GM19452 (cell line): ENCODE measurements around the gene TECPR2.
"Not testable (repeated sequence)": the region's sequence is repeated elsewhere in the genome, so short reads cannot be mapped to it uniquely, and the experiment has no call there.

Experiments
- ATAC-seq: cut with Tn5 transposase; IDR thresholded peaks from one replicate; pipeline ENCODE4 v1.9.1; 2021; ENCODE audit not compliant: unreplicated experiment

The TECPR2 gene

GRCh38 chr14:102523569-102524450 lies 161.1 kb downstream of the TECPR2 start:
- no peak for ATAC-seq

- ATAC-seq = peak; percentile 96
Observed at GRCh38 chr14:102524451-102525218, 161.9 kb downstream of the TECPR2 start.

- ATAC-seq = peak; percentile 14
Observed at GRCh38 chr14:102525219-102525928, 162.6 kb downstream of the TECPR2 start.

- no peak for ATAC-seq
Observed at GRCh38 chr14:102525929-102526497, 163.3 kb downstream of the TECPR2 start.

- no peak for ATAC-seq
Observed at GRCh38 chr14:102528431-102529170, 165.9 kb downstream of the TECPR2 start.

GRCh38 chr14:102530828-102531478 lies 168.2 kb downstream of the TECPR2 start:
- no peak for ATAC-seq

GRCh38 chr14:102532204-102532658 lies 169.5 kb downstream of the TECPR2 start:
- ATAC-seq = no peak

- no peak for ATAC-seq
Observed at GRCh38 chr14:102537981-102538601, 175.3 kb downstream of the TECPR2 start.

GRCh38 chr14:102538602-102539543 lies 176.1 kb downstream of the TECPR2 start:
- no peak for ATAC-seq

- no peak for ATAC-seq
Observed at GRCh38 chr14:102539544-102540314, 177.0 kb downstream of the TECPR2 start.

- no peak for ATAC-seq
Observed at GRCh38 chr14:102540315-102541028, 177.7 kb downstream of the TECPR2 start.

GRCh38 chr14:102541029-102541491 lies 178.3 kb downstream of the TECPR2 start:
- not testable (repeated sequence) for ATAC-seq

GRCh38 chr14:102541771-102542170 lies 179.0 kb downstream of the TECPR2 start:
- no peak for ATAC-seq

- no peak for ATAC-seq
Observed at GRCh38 chr14:102544046-102544746, 181.5 kb downstream of the TECPR2 start.

- no peak for ATAC-seq
Observed at GRCh38 chr14:102544747-102545460, 182.2 kb downstream of the TECPR2 start.
